H1 (cell line): Measurements from ENCODE around the gene DPYD. TPM values are rescaled to one million over a fixed set of nuclear protein-coding genes. Genes with fewer than 3 reads are reported as not detected.

Experiments
- CTCF ChIA-PET: fragments of 300-600 bp; sonication (Branson Sonifier 250); formaldehyde crosslinking; loops from one replicate; lab custom pipeline; 2021; ENCODE audit not compliant: partially characterized antibody; lab: Charles Lee
- POLR2A ChIA-PET: fragments of 300-600 bp; sonication (Branson Sonifier 250); formaldehyde crosslinking; loops from one replicate; lab custom pipeline; 2021; ENCODE audit warnings: inconsistent platforms; ENCODE audit not compliant: partially characterized antibody; lab: Charles Lee
- DNase-seq, 2 experiments: peaks; one replicate each; pipeline versions ENCODE4 v3.0.0 to v3.0.0-alpha.2; 2010 to 2022; ENCODE audit warnings: low spot score in 2 of 2, low read depth in 1 of 2, mixed read lengths in 1 of 2
- FAIRE-seq: peaks from 2 replicates; lab custom pipeline; 2011; peaks lifted over from hg19 to GRCh38; lab: Jason Lieb, UNC
- H2AFZ ChIP-seq: 2 replicates; pipeline ENCODE4 v1.8.1; 2012; ENCODE audit warnings: low read length, inconsistent platforms
- H2AK5ac ChIP-seq: 2 replicates; pipeline ENCODE4 v1.6.1; 2013; ENCODE audit warnings: low read depth, low read length
- H2BK120ac ChIP-seq: replicated peaks from 2 replicates; pipeline ENCODE3; 2013; ENCODE audit warnings: low read depth, low read length, inconsistent platforms
- H2BK12ac ChIP-seq: 2 replicates; pipeline ENCODE4 v1.6.1; 2013; ENCODE audit warnings: low read depth, low read length
- H2BK15ac ChIP-seq: 2 replicates; pipeline ENCODE4 v1.6.1; 2013; ENCODE audit warnings: low read length
- H2BK20ac ChIP-seq: 2 replicates; pipeline ENCODE4 v1.6.1; 2013; ENCODE audit warnings: low read length
- H2BK5ac ChIP-seq: 2 replicates; pipeline ENCODE4 v1.6.1; 2013; ENCODE audit warnings: low read depth, low read length
- H3K14ac ChIP-seq: 2 replicates; pipeline ENCODE4 v1.6.1; 2013; ENCODE audit warnings: inconsistent platforms; ENCODE audit not compliant: insufficient read length
- H3K18ac ChIP-seq: 2 replicates; pipeline ENCODE4 v1.6.1; 2013; ENCODE audit warnings: low read length; ENCODE audit errors: extremely low read depth
- H3K23ac ChIP-seq: 2 replicates; pipeline ENCODE4 v1.6.1; 2013; ENCODE audit warnings: inconsistent platforms; ENCODE audit not compliant: insufficient read length
- H3K23me2 ChIP-seq: 2 replicates; pipeline ENCODE4 v1.6.1; 2013; ENCODE audit warnings: low read depth, low read length
- H3K27ac ChIP-seq: 2 replicates; pipeline ENCODE4 v1.6.1; 2011; ENCODE audit warnings: low read depth, low read length, inconsistent platforms
- H3K27me3 ChIP-seq, 4 experiments: replicated peaks in 1 of 4; 1 replicate in 1 of 4; 2 replicates in 3 of 4; pipeline versions ENCODE4 v1.6.1 to v1.8.1; 2011 to 2013; ENCODE audit warnings: low read length in 3 of 4, mild to moderate bottlenecking in 3 of 4, inconsistent platforms in 2 of 4, mixed read lengths in 2 of 4, moderate library complexity in 1 of 4; ENCODE audit not compliant: control insufficient read depth in 3 of 4, insufficient read depth in 3 of 4; ENCODE audit errors: extremely low read depth in 1 of 4
- H3K36me3 ChIP-seq, 4 experiments: 2 replicates each; pipeline versions ENCODE4 v1.6.1 to v1.8.1; 2011 to 2013; ENCODE audit warnings: mild to moderate bottlenecking in 4 of 4, low read length in 3 of 4, moderate library complexity in 2 of 4, control low read depth in 1 of 4, inconsistent platforms in 1 of 4; ENCODE audit not compliant: insufficient read depth in 4 of 4, control insufficient read depth in 2 of 4
- H3K4ac ChIP-seq: replicated peaks from 2 replicates; pipeline ENCODE3; 2013; ENCODE audit warnings: low read length, low read depth, mixed read lengths, inconsistent platforms; ENCODE audit not compliant: insufficient read length
- H3K4me1 ChIP-seq, 4 experiments: replicated peaks in 1 of 4; 1 replicate in 1 of 4; 2 replicates in 3 of 4; pipeline versions ENCODE4 v1.6.1 to v1.8.1; 2011 to 2013; ENCODE audit warnings: low read length in 3 of 4, inconsistent platforms in 2 of 4, mixed read lengths in 1 of 4; ENCODE audit not compliant: insufficient read depth in 4 of 4, control insufficient read depth in 3 of 4
- H3K4me2 ChIP-seq, 2 experiments: 2 replicates each; pipeline versions ENCODE4 v1.6.1 to v1.8.1; 2011 to 2013; ENCODE audit warnings: low read depth in 2 of 2, low read length in 2 of 2, control low read depth in 1 of 2, inconsistent platforms in 1 of 2, mild to moderate bottlenecking in 1 of 2; ENCODE audit not compliant: insufficient read depth in 1 of 2
- H3K4me3 ChIP-seq, 4 experiments: fragments of 200-600, 300-600 bp in 1 of 4; sonication (generic), shearing (Covaris generic), sonication (Bioruptor Twin) in 1 of 4; 2 replicates each; pipeline versions ENCODE4 v1.5.1 to v1.8.1; 2011 to 2016; ENCODE audit warnings: low read length in 4 of 4, low read depth in 3 of 4, control low read depth in 2 of 4, inconsistent platforms in 2 of 4, mild to moderate bottlenecking in 2 of 4, mixed read lengths in 1 of 4, moderate library complexity in 1 of 4; ENCODE audit not compliant: insufficient read depth in 2 of 4; ENCODE audit errors: extremely low read depth in 1 of 4
- H3K56ac ChIP-seq: replicated peaks from 2 replicates; pipeline ENCODE3; 2013; ENCODE audit warnings: low read depth, mild to moderate bottlenecking, mixed read lengths, low read length, inconsistent platforms; ENCODE audit not compliant: insufficient read length
- H3K79me1 ChIP-seq: 2 replicates; pipeline ENCODE4 v1.6.1; 2013; ENCODE audit warnings: low read depth, low read length, control low read depth
- H3K79me2 ChIP-seq, 2 experiments: 2 replicates each; pipeline versions ENCODE4 v1.6.1 to v1.8.1; 2012 to 2013; ENCODE audit warnings: low read length in 2 of 2, mild to moderate bottlenecking in 2 of 2, inconsistent platforms in 1 of 2; ENCODE audit not compliant: insufficient read depth in 2 of 2, control insufficient read depth in 1 of 2
- H3K9ac ChIP-seq, 4 experiments: replicated peaks in 1 of 4; 1 replicate in 1 of 4; 2 replicates in 3 of 4; pipeline versions ENCODE4 v1.6.1 to v1.8.1; 2011 to 2013; ENCODE audit warnings: low read depth in 3 of 4, low read length in 3 of 4, control low read depth in 2 of 4, mild to moderate bottlenecking in 2 of 4, moderate library complexity in 2 of 4, inconsistent platforms in 1 of 4; ENCODE audit errors: extremely low read depth in 1 of 4
- H3K9me3 ChIP-seq, 2 experiments: 2 replicates each; pipeline versions ENCODE4 v1.6.1 to v1.8.1; 2012 to 2013; ENCODE audit warnings: mild to moderate bottlenecking in 2 of 2, moderate library complexity in 2 of 2, control low read depth in 1 of 2, inconsistent platforms in 1 of 2, low read depth in 1 of 2, low read length in 1 of 2, mixed read lengths in 1 of 2; ENCODE audit not compliant: insufficient read depth in 2 of 2
- H4K20me1 ChIP-seq, 2 experiments: replicated peaks in 1 of 2; 2 replicates each; pipeline versions ENCODE3 to v1.8.1; 2011 to 2013; ENCODE audit warnings: inconsistent platforms in 2 of 2, low read length in 2 of 2, mild to moderate bottlenecking in 1 of 2; ENCODE audit not compliant: insufficient read depth in 2 of 2, control insufficient read depth in 1 of 2
- H4K5ac ChIP-seq: 2 replicates; pipeline ENCODE4 v1.6.1; 2013; ENCODE audit warnings: low read length, low read depth, mixed read lengths, inconsistent platforms; ENCODE audit not compliant: insufficient read length
- H4K8ac ChIP-seq: 2 replicates; pipeline ENCODE4 v1.8.0; 2013; ENCODE audit warnings: mild to moderate bottlenecking, moderate library complexity, low read length, inconsistent platforms; ENCODE audit not compliant: insufficient read depth; ENCODE audit errors: extremely low read depth
- H4K91ac ChIP-seq: replicated peaks from 2 replicates; pipeline ENCODE3; 2013; ENCODE audit warnings: low read length, mixed read lengths, inconsistent platforms; ENCODE audit not compliant: insufficient read length
- ASH2L ChIP-seq: fragments of 200-600, 300-600 bp; sonication (generic); IDR thresholded peaks from one replicate; pipeline ENCODE4 v1.7.1; 2017; ENCODE audit warnings: low read length
- ATF3 ChIP-seq: IDR thresholded peaks from 2 replicates; pipeline ENCODE4 v1.6.1; 2011; ENCODE audit warnings: low read depth, mild to moderate bottlenecking, low read length; ENCODE audit not compliant: insufficient read depth
- CHD2 ChIP-seq: IDR thresholded peaks from 2 replicates; pipeline ENCODE4 v1.6.1; 2012; ENCODE audit warnings: low read length, improper control_type of control experiment
- EP300 ChIP-seq, 2 experiments: IDR thresholded peaks; 1 replicate in 1 of 2; 2 replicates in 1 of 2; pipeline ENCODE4 v1.6.1; 2011 to 2012; ENCODE audit warnings: low read depth in 2 of 2, low read length in 2 of 2, mild to moderate bottlenecking in 2 of 2, borderline replicate concordance in 1 of 2, inconsistent platforms in 1 of 2, moderate library complexity in 1 of 2
- FOSL1 ChIP-seq: IDR thresholded peaks from 2 replicates; pipeline ENCODE4 v1.6.1; 2011; ENCODE audit warnings: mild to moderate bottlenecking, low read depth, low read length, moderate library complexity; ENCODE audit not compliant: insufficient read depth
- GABPA ChIP-seq: IDR thresholded peaks from 2 replicates; pipeline ENCODE4 v1.6.1; 2011; ENCODE audit warnings: mild to moderate bottlenecking, low read length, moderate library complexity, borderline replicate concordance; ENCODE audit not compliant: insufficient read depth
- KDM4A ChIP-seq: IDR thresholded peaks from one replicate; pipeline ENCODE4 v1.7.1; 2012; ENCODE audit warnings: low read depth, mild to moderate bottlenecking, moderate library complexity, low read length, inconsistent platforms; ENCODE audit not compliant: severe bottlenecking
- NANOG ChIP-seq: IDR thresholded peaks from 2 replicates; pipeline ENCODE4 v1.6.1; 2011; ENCODE audit warnings: low read length, low read depth, mild to moderate bottlenecking, inconsistent platforms; ENCODE audit not compliant: insufficient read depth, poor library complexity, severe bottlenecking
- POU5F1 ChIP-seq: IDR thresholded peaks from 2 replicates; pipeline ENCODE4 v1.6.1; 2011; ENCODE audit warnings: low read depth, mild to moderate bottlenecking, low read length, moderate library complexity
- RFX5 ChIP-seq: IDR thresholded peaks from 2 replicates; pipeline ENCODE4 v1.6.1; 2011; ENCODE audit warnings: low read depth, low read length, improper control_type of control experiment, borderline replicate concordance
- SRF ChIP-seq: IDR thresholded peaks from 2 replicates; pipeline ENCODE4 v1.6.1; 2011; ENCODE audit warnings: mild to moderate bottlenecking, low read depth, low read length, moderate library complexity
- TAF7 ChIP-seq: optimal IDR thresholded peaks from 2 replicates; pipeline ENCODE3; 2011; ENCODE audit warnings: low read depth, mild to moderate bottlenecking, inconsistent platforms, low read length, moderate library complexity, borderline replicate concordance
- TBP ChIP-seq: IDR thresholded peaks from 2 replicates; pipeline ENCODE4 v1.6.1; 2011; ENCODE audit warnings: low read depth, low read length, improper control_type of control experiment
- TEAD4 ChIP-seq: IDR thresholded peaks from 2 replicates; pipeline ENCODE4 v1.6.1; 2012; ENCODE audit warnings: low read depth, low read length, inconsistent platforms, mixed read lengths
- WGBS, 2 experiments: shearing (Covaris generic) in 1 of 2; methylation state at CpG; one replicate each; pipeline versions ENCODE4 v1.1.6 to v1.1.7; 2013 to 2015; ENCODE audit warnings: low lambda C conversion rate in 2 of 2, mixed read lengths in 2 of 2, inconsistent platforms in 1 of 2, low coverage in 1 of 2, missing lambda C conversion rate in 1 of 2; ENCODE audit not compliant: insufficient replicate concordance in 2 of 2, insufficient coverage in 1 of 2, insufficient read length in 1 of 2; ENCODE audit errors: extremely low coverage in 1 of 2, missing lambda C conversion rate in 1 of 2; 5-methylcytosine and 5-hydroxymethylcytosine counted together
- polyA plus RNA-seq, 7 experiments: library from polyadenylated mRNA; depleted of rRNA in 3 of 7; stranded (reverse) in 5 of 7; unstranded in 2 of 7; fragments of >200 nt in 5 of 7; fragments of 200-250 nt in 2 of 7; gene quantifications; 1 replicate in 5 of 7; 2 replicates in 1 of 7; 4 replicates in 1 of 7; pipeline versions ENCODE4 v1.2.1 to v1.2.3, GENCODE V29; 2011 to 2013; ENCODE audit warnings: missing spikeins in 2 of 7, mixed read lengths in 2 of 7
- total RNA-seq: library from RNA; stranded (reverse); fragmentation: NEBNext Ultra II Directional; extraction: Animal tissue kit (Norgen Biotek cat#: 25700); gene quantifications from 2 replicates; pipeline ENCODE4 v1.2.1, GENCODE V29; 2021

Gene DPYD
- total and polyA plus RNA-seq, 2 of the 8 experiments (the other 6 are each of a cell fraction or from before 2014, with no cell fraction given), result 0.29 to 0.73 TPM

GRCh38 chr1:97331165-97331564 is 589.7 kb downstream of the DPYD start:
- no peak for FAIRE-seq
- TF ChIP-seq RFX5 (no peak), FOSL1 (no peak), POU5F1 (no peak), TAF7 (no peak), NANOG (no peak), KDM4A (no peak), SRF (no peak), ASH2L (no peak), EP300 (IDR thresholded peaks at IDR 0.05; ENCODE audit: borderline replicate concordance in 1 of 2, low read depth in 2 of 2, low read length in 2 of 2) (no peak), CHD2 (no peak), TEAD4 (no peak), ATF3 (no peak), TBP (no peak), GABPA (no peak)

More at GRCh38 chr1:97331165-97331564, 589.7 kb downstream of the DPYD start:
- Histone ChIP-seq H2AFZ (no peak overlapping the region), H4K5ac (no peak overlapping the region), H3K79me2 (no peaks in the 10 kb centered on the region), H3K79me1 (no peaks in the 10 kb centered on the region), H3K27ac (no peak overlapping the region), H3K9ac (no peak overlapping the region), H4K91ac (no peak overlapping the region), H4K20me1 (no peaks in the 10 kb centered on the region), H3K9me3 (no peaks in the 10 kb centered on the region), H3K56ac (no peak overlapping the region), H2BK5ac (no peak overlapping the region), H2BK20ac (no peak overlapping the region), H2AK5ac (no peak overlapping the region), H2BK15ac (no peak overlapping the region), H3K4ac (no peak overlapping the region), H3K23ac (no peak overlapping the region), H3K23me2 (no peaks in the 10 kb centered on the region), H3K4me1 (no peaks in the 10 kb centered on the region), H4K8ac (no peak overlapping the region), H3K14ac (no peak overlapping the region), H2BK12ac (no peak overlapping the region), H3K36me3 (no peaks in the 10 kb centered on the region), H3K18ac (no peak overlapping the region), H2BK120ac (no peak overlapping the region), H3K4me3 (no peak overlapping the region), H3K4me2 (no peak overlapping the region), H3K27me3 (no peaks in the 10 kb centered on the region)
- DNase-seq, result no peak
- ChIA-PET CTCF (interaction anchor here (0.6 kb wide), 1 partner anchor 28 kb away, joined by 3 read pairs; no protein-coding TSS in a partner anchor), POLR2A (no interaction called here)
- 89% methylated on average over 8 of the region's 8 CpGs; no CpG with 5 or more reads in 1 of the 2 experiments for WGBS, 2 experiments
